Loucy (cell line): ENCODE measurements around the gene NUDT7.

Experiments
- H2AFZ ChIP-seq: fragments of 200-600 bp; sonication (generic); 2 replicates; pipeline ENCODE4 v1.6.0; 2016; ENCODE audit warnings: antibody characterized with exemption, mild to moderate bottlenecking, low read length, moderate library complexity
- H3F3A ChIP-seq: fragments of 200-600 bp; 2 replicates; pipeline ENCODE4 v1.6.0; 2016; ENCODE audit warnings: antibody characterized with exemption, low read depth, mild to moderate bottlenecking
- H3K27me3 ChIP-seq: fragments of 200-600 bp; sonication (generic); 2 replicates; pipeline ENCODE4 v1.6.1; 2014; ENCODE audit warnings: low read length, mild to moderate bottlenecking; ENCODE audit not compliant: insufficient read depth, poor library complexity, severe bottlenecking
- H3K36me3 ChIP-seq: fragments of 200-600 bp; sonication (generic); 2 replicates; pipeline ENCODE4 v1.6.1; 2016; ENCODE audit warnings: low read length; ENCODE audit not compliant: insufficient read depth
- H3K4me1 ChIP-seq: fragments of 200-600 bp; sonication (generic); 2 replicates; pipeline ENCODE4 v1.5.1; 2014; ENCODE audit warnings: low read length, mild to moderate bottlenecking; ENCODE audit not compliant: insufficient read depth, poor library complexity, severe bottlenecking
- H3K4me2 ChIP-seq: fragments of 200-600 bp; sonication (generic); 2 replicates; pipeline ENCODE4 v1.6.0; 2014; ENCODE audit warnings: antibody characterized with exemption, low read length, low read depth, mild to moderate bottlenecking; ENCODE audit not compliant: poor library complexity, severe bottlenecking
- H3K4me3 ChIP-seq: fragments of 200-600 bp; sonication (generic); 2 replicates; pipeline ENCODE4 v1.5.1; 2014; ENCODE audit warnings: low read length, mild to moderate bottlenecking, mixed read lengths; ENCODE audit not compliant: poor library complexity, severe bottlenecking
- H3K79me2 ChIP-seq: fragments of 200-600 bp; sonication (generic); 2 replicates; pipeline ENCODE4 v1.6.1; 2014; ENCODE audit warnings: low read length; ENCODE audit not compliant: insufficient read depth
- H3K9ac ChIP-seq: fragments of 200-600 bp; sonication (generic); 2 replicates; pipeline ENCODE4 v1.6.0; 2014; ENCODE audit warnings: mild to moderate bottlenecking, low read depth, low read length, moderate library complexity; ENCODE audit not compliant: poor library complexity, severe bottlenecking
- H3K9me2 ChIP-seq: fragments of 200-600 bp; sonication (generic); replicated peaks from 2 replicates; pipeline ENCODE4 v1.6.1; 2016; ENCODE audit warnings: low read depth, low read length, mixed read lengths
- H3K9me3 ChIP-seq: fragments of 200-600 bp; sonication (generic); 2 replicates; pipeline ENCODE4 v1.6.1; 2014; ENCODE audit warnings: mild to moderate bottlenecking, antibody characterized with exemption, low read length, low read depth; ENCODE audit not compliant: insufficient read depth
- H4K20me1 ChIP-seq: fragments of 200-600 bp; sonication (generic); 2 replicates; pipeline ENCODE4 v1.6.0; 2014; ENCODE audit warnings: antibody characterized with exemption, low read length, mild to moderate bottlenecking; ENCODE audit not compliant: insufficient read depth, poor library complexity, severe bottlenecking
- EZH2phosphoT487 ChIP-seq: fragments of 200-600 bp; IDR thresholded peaks from 2 replicates; pipeline ENCODE4 v1.6.1; 2018; ENCODE audit warnings: antibody characterized with exemption, mild to moderate bottlenecking, moderate library complexity, borderline replicate concordance
- TF ChIP-seq, protein P1 (sequence below): fragments of 200-600 bp; sonication (generic); conservative IDR thresholded peaks from 2 replicates; pipeline ENCODE4 v1.5.1; 2014; ENCODE audit warnings: mild to moderate bottlenecking, antibody characterized with exemption, low read length

NUDT7 gene

GRCh38 chr16:77790912-77791311, 68.6 kb downstream of the NUDT7 start:
- TF ChIP-seq, protein P1, sequence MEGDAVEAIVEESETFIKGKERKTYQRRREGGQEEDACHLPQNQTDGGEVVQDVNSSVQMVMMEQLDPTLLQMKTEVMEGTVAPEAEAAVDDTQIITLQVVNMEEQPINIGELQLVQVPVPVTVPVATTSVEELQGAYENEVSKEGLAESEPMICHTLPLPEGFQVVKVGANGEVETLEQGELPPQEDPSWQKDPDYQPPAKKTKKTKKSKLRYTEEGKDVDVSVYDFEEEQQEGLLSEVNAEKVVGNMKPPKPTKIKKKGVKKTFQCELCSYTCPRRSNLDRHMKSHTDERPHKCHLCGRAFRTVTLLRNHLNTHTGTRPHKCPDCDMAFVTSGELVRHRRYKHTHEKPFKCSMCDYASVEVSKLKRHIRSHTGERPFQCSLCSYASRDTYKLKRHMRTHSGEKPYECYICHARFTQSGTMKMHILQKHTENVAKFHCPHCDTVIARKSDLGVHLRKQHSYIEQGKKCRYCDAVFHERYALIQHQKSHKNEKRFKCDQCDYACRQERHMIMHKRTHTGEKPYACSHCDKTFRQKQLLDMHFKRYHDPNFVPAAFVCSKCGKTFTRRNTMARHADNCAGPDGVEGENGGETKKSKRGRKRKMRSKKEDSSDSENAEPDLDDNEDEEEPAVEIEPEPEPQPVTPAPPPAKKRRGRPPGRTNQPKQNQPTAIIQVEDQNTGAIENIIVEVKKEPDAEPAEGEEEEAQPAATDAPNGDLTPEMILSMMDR = no peak
- TF ChIP-seq EZH2phosphoT487 = no peak
- no peaks in the 10 kb centered on the region for H3F3A ChIP-seq
- H3K9ac ChIP-seq = no peak overlapping the region
- H3K9me3 ChIP-seq = no peaks in the 10 kb centered on the region; the same call in 1 of the 2 replicates
- H2AFZ ChIP-seq = no peak overlapping the region
- H3K4me2 ChIP-seq = no peak overlapping the region
- no peak overlapping the region for H3K4me3 ChIP-seq
- no peaks in the 10 kb centered on the region for H3K9me2 ChIP-seq
- H3K27me3 ChIP-seq = no peaks in the 10 kb centered on the region
- no peaks in the 10 kb centered on the region for H4K20me1 ChIP-seq
- no peaks in the 10 kb centered on the region for H3K4me1 ChIP-seq
- no peaks in the 10 kb centered on the region for H3K36me3 ChIP-seq
- H3K79me2 ChIP-seq = no peaks in the 10 kb centered on the region
